NCI-H146 treated with DMSO at 0.1 percent for 48 hours (cell line): ENCODE measurements around the gene ULK3.

Experiments
- DNase-seq: peaks from one replicate; lab custom pipeline; 2025; ENCODE audit not compliant: unreplicated experiment; lab: John Stamatoyannopoulos, UW

The ULK3 gene

GRCh38 chr15:74869372-74869725 lies 26.4 kb upstream of the ULK3 start:
- DNase-seq = no peak

GRCh38 chr15:74868059-74868458 lies 25.1 kb upstream of the ULK3 start:
- no peak for DNase-seq

GRCh38 chr15:74867466-74868038 lies 24.6 kb upstream of the ULK3 start:
- DNase-seq = no peak

- DNase-seq = no peak
Measured at GRCh38 chr15:74866090-74866489, 23.1 kb upstream of the ULK3 start.

GRCh38 chr15:74865316-74865715 lies 22.4 kb upstream of the ULK3 start:
- DNase-seq = no peak

GRCh38 chr15:74864296-74864695 lies 21.3 kb upstream of the ULK3 start:
- DNase-seq = no peak

GRCh38 chr15:74863239-74864056 lies 20.5 kb upstream of the ULK3 start:
- DNase-seq = no peak

GRCh38 chr15:74858369-74858740 lies 15.4 kb upstream of the ULK3 start:
- DNase-seq = no peak

GRCh38 chr15:74857671-74858368 lies 14.9 kb upstream of the ULK3 start:
- DNase-seq = no peak

GRCh38 chr15:74857082-74857655 lies 14.2 kb upstream of the ULK3 start:
- DNase-seq = no peak

GRCh38 chr15:74856537-74856936 lies 13.6 kb upstream of the ULK3 start:
- DNase-seq = no peak

- no peak for DNase-seq
Measured at GRCh38 chr15:74855857-74856256, 12.9 kb upstream of the ULK3 start.

GRCh38 chr15:74854453-74855022 lies 11.6 kb upstream of the ULK3 start:
- no peak for DNase-seq

- no peak for DNase-seq
Measured at GRCh38 chr15:74851960-74852359, 9.0 kb upstream of the ULK3 start.

- DNase-seq = no peak
Measured at GRCh38 chr15:74850393-74850792, 7.4 kb upstream of the ULK3 start.

GRCh38 chr15:74847432-74847831 lies 4.5 kb upstream of the ULK3 start:
- no peak for DNase-seq

GRCh38 chr15:74845581-74845980 lies 2.6 kb upstream of the ULK3 start:
- no peak for DNase-seq

- DNase-seq = no peak
Measured at GRCh38 chr15:74845208-74845568, 2.2 kb upstream of the ULK3 start.

- DNase-seq = no peak
Measured at GRCh38 chr15:74844319-74845207, 1.6 kb upstream of the ULK3 start.

GRCh38 chr15:74843891-74844299 lies 939 bp upstream of the ULK3 start:
- no peak for DNase-seq

GRCh38 chr15:74843445-74843828 lies 481 bp upstream of the ULK3 start:
- DNase-seq = no peak
